Putamen (tissue), 1 donor: ENCODE measurements around the gene ASS1.

Experiments used
- DNase-seq: peaks from one replicate; pipeline ENCODE4 v3.0.0-alpha.2; 2016; ENCODE audit warnings: low spot score

The ASS1 gene

DNA sequence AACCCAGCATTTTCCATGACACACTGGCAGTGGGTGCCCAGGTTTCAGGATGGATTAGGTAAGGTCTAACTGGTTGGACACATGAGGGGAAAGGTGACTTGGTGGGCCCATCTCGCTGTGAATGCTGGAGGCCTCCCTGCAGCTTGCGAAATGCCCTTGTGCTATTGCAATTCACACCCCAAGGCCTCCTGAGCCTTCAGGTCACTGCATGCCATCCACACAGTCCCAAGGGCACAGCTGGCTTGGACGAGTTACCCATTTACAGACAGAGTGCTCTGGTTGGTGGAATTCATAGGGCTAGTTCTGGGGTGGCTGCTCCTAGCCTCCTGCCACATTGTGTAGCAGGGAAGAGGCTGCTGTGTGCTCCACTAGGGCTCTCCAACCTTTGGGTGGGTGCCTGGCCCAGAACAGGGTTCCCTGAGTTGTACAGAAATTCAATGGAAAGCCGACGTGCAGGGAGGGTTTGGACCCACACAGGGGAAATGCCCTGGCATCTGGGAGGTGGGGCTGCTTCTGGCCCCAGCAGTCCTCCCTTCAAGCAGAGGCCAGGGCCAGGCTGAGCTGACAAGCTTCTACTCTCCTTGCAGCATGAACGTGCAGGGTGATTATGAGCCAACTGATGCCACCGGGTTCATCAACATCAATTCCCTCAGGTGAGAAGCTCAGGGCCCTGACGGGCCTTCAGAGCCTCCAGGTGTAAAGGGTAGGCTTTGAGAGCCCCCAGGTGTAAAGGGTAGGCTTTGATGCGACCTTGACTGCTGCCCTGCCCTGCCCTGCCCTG, 54.3 kb downstream of the ASS1 start:
- DNase-seq: no peak

DNA sequence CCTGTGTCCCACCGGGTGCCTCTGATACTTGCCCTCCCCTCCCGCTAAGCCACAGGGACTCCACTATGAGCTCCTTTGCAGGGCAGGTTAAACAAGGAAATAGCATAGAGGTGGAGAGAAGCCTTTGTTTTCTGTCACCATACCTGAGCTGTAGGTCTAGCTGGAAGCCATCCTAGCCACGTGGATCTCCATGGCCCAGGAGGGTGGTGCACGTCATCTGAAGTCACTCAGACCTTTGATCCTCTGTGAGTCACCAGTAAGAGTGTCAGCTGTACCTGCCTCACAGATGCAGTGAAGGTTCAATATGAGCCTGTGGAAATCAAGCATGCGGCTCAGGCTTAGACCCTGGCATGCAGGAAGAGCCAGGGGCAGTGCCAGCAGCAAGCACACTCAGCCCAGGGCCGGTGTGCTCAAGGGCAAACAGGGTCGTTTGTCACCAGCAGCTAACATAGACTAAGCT, 55.1 kb downstream of the ASS1 start:
- DNase-seq: no peak

DNA sequence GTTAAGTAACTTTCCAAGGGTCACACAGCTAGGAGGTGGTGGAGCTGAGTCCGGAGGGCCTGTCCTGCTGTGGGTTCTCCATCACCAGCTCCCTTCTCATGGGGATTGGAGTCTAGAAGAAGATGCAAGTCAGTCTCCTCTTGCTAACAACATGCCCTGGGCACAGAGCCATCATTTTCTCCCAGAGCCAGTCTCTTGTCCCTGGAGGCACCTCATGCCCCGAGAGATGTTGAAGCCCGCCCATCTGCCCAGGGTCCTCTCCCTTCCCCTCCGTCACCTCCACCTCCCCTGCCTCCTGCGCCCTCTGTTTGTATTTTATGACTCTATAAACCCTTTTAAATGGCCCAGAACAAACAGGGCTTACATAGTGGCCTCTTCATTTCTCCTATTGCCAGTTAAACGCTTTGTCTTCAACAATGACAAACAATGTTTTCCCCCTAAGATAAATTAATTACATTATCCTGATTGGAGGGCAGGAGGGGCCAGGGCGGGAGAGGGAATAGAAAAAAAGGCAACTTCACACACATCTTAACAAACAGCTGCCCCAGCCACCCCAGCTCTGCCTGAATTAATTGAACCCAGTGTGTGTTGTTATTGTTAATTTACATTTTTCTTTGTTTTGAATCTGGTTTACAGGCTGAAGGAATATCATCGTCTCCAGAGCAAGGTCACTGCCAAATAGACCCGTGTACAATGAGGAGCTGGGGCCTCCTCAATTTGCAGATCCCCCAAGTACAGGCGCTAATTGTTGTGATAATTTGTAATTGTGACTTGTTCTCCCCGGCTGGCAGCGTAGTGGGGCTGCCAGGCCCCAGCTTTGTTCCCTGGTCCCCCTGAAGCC, 55.8 kb downstream of the ASS1 start:
- DNase-seq: no peak

DNA sequence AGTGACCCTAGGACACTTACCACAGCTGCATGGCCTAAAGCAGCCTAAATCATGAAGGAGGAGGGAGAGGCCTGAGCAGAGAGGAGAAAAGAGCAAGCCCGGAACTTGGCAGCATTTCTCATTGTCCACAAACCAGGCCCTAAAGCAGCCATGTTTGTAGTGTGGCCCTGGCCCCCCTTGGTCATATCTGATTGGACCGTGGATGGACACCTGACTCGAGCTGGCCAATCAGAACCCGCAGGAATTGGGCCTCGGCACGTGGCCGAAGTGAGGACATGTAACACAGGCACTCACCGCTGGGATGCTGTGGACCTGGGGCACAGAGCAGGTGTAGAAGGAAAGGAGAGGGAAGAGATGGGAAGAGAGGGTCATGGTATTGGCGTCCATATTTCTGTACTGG, 56.9 kb downstream of the ASS1 start:
- no peak for DNase-seq

DNA sequence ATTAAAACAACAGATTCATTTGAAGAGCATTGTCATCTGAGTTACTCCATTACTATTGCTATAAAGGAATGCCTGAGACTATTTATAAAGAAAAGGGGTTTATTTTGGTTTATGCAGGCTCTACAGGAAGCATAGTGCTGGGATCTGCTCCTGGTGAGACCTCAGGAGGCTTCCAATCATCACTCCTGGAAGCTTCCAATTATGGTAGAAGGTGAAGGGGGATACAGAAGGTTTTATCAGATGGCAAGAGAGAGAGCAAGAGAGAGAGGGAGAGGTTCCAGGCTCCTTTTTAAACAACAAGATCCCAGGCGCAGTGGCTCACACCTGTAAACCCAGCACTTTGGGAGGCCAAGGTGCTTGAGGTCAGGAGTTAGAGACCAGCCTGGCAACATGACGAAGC, 63.5 kb downstream of the ASS1 start:
- no peak for DNase-seq

DNA sequence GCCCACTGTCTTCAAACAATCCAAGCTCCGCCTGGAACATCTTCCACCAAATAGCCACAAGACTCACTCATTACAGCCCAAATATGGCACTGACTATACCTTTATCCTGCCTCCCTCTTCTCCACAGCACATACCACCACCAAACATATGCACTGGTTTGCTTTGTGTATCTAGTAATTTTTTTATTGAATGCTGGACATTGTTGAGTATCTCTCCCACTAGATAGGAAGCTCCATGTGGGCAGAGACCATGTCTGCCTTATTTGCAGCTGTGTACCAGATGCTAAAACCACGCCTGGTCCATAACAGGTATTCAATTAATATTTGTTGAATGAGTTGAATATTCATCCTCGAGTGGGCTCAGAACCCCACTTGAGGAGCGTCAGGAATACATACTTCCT, 67.4 kb downstream of the ASS1 start:
- no peak for DNase-seq

DNA sequence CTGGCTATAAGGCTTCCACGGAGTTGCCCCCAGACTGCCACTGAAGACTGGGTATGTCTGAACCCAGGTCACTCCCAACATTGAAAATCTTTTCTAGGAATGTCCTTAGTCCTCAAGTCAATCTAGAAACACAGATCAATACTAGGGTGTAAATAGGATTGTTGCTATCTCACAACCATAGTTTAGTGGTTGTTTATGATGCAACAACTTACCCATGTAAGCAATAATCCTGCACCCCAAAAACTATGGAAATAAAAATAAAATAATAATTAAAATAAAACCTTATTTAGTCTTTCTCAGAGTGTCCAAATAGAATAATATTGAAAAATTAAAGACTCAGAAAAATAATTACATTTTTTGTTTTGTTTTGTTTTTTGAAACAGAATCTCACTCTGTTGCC, 68.3 kb downstream of the ASS1 start:
- no peak for DNase-seq

DNA sequence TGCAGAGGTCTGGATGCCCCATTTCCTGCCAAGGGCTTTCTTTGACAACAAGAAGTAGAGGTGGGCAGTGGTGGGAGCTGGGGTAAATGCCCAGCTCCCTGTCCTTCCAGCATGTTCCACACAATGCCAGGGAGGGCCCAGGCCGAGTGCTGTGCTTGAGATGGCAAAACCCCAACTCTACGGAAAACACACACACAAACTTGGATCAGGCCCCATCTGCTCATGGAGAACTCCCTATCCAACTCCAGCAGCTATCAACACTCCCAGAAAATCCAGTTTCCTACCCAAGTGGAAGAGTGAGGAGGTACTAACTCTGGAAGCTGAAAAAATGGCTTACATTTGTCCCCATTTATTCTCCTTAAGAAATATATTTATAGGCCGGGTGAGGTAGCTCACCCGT, 73.5 kb downstream of the ASS1 start:
- no peak for DNase-seq

DNA sequence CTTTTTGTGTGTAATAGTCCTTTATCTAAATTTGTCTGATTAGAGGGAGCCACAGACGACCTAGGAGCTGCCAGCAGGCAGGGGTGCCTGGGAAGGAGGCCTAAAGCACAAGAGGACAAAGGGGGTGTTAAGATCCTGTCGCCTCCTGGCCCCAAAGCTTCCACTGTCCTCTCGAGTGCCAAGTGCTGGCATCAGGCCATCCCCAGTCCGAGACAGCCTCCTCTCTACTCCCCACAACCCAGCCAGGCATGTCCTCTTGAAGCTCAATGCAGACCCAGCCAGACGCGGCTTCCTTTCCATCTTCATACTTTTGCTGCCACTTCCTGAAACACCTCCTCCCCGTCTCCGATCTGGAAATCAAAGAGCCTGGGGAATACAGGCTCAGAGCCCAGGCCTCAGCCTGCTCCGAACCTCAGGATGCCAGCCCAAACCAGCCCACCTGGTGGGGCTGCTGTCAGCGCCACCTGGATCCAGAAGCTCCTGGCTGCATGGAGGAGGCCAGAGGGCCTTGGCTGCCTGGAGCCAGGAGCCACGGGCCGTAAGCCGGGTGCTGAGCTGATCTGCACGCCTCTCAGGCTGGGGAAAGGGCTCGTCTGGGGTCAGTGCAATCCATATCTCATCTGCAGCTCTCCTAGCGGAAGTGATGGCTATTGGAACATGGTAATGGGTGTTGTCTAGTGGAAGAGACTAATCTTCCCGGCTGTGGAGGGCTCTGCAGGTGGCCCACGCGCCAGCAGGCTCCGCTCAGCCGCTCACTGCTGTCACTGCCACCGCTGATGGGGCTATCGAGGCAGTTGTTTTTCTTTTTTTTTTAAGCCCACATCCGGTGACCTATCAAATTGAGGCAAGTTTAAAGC, 74.4 kb downstream of the ASS1 start:
- DNase-seq: no peak

DNA sequence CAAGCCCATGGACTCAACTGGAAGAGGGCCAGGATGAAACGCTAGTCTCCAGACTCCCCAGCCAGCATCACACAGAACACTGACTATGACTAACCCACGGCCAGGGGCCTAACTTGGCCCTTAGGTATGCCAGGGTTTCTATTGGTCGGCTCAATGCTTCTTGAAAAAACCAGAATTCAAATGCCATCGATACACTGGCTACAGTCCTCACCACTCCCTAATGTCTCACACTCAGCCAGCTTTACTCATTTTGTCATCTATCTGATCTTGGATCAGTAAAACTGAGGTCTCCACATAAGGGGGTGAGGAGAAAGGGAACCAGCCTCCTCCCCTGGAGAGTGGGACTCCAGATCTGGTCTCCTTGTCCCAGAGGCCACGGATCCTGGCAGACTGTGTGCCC, 75.2 kb downstream of the ASS1 start:
- DNase-seq: no peak

DNA sequence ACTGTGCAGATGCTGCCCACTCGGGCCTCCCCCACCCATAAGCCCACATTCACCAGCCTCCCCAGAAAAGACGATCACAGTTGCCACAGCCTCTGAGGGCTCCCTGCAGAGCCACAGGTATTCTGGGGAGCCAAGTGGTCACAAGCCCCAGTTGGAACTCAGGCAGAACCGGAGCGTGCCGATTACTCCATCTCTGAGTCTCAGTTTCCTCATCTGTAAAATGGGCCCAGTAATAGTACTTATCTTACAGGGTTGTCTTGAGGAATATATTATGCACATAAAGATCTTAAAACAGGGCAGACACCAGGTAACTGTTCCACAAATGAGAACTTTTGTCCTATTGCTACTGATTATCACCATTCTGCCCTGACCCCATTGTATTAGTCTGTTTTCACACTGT, 77.0 kb downstream of the ASS1 start:
- no peak for DNase-seq

DNA sequence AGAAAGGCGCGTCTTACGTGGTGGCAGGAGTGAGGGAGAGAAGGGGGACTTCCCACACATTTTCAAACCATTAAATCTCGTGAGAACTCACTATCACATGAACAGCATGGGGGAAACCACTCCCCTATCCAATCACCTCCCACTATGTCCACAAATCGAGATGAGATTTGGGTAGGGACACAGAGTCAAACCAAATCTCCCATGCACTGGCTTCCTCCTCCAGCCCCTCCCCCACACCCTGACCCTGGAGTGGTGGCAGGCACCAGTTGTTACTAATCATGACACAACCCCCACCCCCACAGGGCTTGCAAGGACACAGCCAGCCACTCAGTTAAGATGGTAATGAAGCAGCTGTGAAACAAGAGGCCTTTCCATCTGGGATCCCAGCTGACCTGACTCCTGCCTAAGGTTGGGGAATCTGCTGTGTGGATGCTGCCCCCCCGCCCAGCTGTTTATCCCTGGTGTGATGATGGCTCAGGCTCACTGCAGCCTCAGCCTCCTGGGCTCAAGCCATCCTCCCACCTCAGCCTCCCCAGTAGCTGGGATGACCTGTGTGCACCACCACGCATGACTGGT, 77.6 kb downstream of the ASS1 start:
- no peak for DNase-seq

DNA sequence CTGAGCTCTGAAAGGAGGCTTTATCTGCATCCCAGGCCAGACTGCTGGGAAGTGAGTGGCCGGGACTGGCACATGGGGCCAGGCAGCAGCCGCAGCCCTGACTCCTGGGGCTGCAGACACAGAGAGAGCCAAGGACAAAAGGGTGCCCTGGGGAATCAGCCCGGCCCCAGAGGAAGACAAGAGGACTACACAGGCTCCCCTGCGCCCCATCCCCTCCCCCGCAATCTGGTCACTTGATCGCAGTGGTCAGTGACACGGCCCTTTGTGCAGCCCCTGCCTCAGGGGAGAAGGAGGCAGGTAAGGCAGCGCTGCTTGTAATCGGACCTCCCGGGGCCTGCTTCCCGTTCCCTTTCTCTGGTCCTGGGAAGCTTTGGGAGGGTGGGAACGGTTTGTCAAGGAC, 79.2 kb downstream of the ASS1 start:
- no peak for DNase-seq

DNA sequence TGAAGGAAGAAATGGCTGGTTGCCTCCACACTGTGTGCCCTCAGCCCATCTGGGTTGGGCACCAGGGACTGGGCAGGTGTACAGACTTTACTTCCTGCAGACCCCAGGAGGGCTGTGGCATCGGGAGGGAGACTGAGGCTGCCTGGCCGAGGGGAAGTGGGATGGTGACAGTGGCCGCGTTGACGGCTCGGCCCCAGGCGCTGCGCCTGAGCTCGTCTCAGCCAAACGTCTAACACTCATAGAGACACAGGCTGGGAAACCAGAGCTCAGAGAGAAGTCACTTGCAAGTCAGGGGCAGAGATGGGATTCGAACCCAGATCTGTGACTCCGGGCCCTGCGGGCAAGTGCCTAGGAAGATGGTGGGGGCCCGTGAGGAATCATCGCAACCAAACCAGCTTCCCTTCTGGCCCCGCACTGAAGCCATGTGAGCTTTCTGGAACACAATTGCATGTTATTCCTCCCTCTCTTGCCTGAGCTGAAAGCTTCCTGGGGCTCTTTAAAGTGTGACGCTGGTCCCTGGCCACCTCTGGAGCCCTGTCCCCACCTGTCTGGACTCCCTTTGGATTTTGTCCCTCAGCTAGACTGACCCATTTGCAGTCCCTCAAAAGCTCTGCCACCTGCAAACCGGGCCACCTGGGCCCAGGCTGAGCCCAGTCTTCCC, 81.6 kb downstream of the ASS1 start:
- no peak for DNase-seq

DNA sequence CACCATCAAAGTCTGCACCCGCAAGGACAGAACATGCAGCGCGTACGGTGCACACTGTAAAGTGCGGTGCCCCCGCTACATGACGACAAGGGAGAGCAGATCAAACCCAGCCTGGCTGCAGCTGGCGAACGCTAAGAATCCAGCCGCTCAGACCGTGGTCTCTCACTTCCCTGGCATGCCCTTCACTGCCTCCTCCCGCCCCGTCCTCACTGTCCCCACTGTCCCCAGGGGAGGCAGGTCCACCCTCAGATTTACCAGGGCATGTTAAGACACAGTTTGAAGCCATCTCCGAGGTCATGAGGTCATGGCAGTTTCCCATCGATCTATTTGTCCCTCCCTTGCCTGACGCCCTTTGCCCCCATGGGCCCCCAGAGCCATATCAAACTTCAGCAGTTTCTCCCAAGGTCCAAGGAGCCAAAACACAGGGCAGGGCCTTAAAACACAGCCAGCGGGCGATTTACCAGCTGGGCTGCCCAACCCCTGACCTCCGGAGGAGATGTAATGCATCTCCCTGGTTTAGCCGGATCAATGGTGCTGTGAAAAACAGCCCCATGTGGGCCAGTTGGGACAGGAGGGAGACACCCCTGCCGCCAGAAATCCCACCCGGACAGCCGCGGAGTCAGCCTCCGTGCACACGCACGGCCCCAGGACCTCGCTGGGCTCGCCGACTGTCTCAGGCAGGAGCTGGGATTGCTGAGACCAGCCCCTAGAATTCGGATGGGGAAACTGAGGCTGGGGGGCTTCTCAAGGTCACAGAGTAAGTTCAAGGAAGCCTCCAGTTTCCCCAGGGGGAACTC, 82.3 kb downstream of the ASS1 start:
- DNase-seq: no peak

DNA sequence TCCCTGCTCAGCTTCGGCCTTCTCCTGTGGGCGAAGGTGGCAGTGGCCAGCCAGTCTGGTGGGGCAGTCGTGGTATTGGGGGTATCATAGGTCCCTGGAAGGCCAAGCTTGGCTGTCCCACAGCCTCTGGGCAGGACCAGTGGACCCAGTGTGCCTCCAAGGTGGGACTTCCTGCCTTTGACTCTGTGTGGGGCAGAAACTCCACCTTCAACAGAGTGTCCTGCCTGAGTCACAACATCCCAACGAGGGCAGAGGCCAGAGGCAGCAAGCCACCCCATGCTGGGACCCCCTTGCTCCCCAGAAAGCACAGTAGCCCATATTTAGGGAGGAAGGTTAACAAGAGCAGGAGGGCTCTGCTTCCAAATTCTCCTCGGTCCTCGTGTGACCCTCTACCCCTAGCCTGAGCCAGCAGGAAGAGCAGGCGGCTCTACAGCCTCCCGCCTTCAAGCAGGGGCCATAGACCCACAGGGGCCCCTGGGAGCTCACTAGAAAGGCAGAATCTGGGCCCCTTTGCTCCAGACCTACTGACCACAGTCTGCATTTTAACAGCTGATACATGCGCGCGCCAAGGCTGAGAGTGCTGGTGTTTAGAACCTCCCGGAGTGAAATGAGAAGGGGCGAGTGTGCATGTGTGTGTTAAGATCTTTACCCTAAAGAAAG, 83.0 kb downstream of the ASS1 start:
- no peak for DNase-seq

DNA sequence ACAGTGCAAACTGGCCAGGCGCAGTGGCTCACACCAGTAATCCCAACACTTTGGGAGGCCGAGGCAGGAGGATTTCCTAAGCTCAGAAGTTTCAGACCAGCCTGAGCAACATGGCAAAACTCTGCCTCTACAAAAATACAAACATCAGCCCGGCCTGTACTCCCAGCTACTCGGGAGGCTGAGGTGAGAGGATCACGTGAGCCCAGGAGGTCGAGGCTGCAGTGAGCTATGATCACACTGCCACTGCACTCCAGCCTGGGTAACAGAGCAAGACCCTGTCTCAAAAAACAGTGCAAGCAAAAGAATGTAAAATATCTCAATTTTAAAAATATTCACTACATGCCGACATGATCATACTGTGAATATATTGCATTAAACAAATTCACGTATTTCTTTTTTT, 83.9 kb downstream of the ASS1 start:
- DNase-seq: no peak

DNA sequence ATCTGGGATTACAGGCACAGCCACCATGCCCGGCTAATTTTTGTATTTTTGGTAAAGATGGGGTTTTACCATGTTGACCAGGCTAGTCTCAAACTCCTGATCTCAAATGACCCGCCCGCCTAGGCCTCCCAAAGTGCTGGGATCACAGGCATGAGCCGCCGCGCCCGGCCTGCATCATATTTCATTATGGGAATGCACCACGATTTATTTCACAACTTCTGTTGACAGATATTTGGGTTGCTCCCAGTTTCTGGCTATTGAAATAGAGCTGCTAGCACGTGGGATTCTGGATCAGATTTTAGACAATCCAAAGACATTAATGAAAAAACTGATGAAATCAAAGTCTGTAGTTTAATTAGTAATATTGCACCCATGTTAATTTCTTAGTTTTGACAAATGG, 86.2 kb downstream of the ASS1 start:
- no peak for DNase-seq

DNA sequence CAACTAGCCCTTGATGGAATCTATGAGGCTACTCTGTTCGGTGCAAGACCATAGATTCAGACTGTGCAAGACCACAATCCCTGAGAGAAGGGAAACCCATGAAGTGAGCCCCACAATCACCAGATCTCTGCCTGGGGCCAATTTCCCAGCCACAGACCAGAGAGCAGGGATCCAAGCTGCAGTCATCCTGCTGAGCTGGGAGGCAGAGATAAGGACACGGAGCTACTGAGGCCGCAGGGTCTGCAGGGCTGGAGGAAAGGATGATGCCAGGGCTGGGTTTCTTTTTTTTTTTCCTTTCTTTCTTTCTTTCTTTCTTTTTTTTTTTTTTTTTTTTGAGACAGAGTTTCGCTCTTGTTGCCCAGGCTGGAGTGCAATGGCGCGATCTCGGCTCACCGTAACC, 86.9 kb downstream of the ASS1 start:
- no peak for DNase-seq

DNA sequence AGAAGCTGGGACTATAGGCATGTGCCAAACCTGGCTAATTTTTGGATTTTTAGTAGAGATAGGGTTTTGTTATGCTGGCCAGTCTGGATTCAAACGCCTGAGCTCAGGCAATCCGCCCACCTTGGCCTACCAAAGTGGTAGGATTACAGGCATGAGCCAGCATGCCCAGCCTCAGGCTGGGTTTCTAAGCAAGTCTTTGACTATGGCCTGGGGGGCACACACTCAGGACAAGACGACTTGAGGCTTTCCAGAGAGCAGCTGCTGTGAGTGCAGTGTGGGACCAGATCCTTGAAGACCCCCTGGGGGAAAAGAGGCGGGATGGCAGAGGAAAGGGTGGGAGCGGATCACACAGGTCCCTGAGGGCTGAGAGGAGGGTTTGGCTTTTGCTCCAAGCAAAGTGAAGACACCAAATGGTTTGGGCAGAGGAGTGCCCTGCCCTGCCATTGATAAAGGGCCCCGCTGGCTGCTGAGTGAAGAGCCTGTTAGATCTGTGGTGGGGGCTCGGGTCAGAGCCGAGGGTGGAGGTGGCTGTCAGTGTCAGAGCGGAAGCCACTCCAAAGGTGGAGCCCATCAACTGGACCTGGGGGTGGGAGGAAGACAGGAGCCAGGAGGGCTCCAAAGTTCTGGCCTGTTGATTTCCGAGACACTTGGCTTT, 87.8 kb downstream of the ASS1 start:
- DNase-seq: no peak
